ENCODE measurements around the gene LOXL1.

Gene LOXL1

DNA sequence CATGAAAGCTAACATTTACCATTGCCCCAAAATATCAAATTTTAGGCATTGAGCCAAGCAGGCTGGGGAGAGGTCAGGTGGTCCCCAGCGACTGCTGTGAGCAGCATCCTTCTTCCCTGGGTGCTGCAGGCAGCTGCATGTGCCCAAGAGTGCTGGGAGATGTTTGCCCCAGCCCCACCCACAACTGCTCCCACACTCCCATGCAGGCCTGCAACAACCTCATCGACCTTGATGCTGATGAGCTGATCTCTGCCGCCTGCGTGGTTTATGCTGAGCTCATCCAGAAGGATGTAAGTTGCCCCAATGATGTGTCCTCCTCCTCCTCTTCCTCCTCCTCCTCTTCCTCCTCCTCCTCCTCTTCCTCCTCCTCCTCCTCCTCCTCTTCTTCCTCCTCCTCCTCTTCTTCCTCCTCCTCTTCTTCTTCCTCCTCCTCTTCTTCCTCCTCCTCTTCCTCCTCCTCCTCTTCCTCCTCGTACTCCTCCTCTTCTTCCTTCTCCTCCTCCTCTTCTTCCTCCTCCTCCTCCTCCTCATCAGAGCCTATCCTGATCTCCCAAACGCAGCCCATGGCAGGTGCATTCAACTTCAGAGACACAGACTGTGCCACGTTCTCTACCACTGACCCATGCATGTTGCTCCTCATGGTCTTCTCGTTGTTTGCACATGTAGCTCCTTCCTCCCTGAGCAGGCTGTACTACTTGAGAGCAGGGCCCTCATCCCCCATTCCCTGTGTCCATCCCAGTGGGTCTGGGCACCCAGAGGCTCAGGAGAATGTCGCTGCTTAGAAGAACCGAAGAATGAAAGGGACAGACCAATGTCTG is 37.8 kb upstream of the LOXL1 start:
- no peak overlapping the region for H2AFZ ChIP-seq (ENCODE audit: low read depth)
- TF ChIP-seq, protein P1, sequence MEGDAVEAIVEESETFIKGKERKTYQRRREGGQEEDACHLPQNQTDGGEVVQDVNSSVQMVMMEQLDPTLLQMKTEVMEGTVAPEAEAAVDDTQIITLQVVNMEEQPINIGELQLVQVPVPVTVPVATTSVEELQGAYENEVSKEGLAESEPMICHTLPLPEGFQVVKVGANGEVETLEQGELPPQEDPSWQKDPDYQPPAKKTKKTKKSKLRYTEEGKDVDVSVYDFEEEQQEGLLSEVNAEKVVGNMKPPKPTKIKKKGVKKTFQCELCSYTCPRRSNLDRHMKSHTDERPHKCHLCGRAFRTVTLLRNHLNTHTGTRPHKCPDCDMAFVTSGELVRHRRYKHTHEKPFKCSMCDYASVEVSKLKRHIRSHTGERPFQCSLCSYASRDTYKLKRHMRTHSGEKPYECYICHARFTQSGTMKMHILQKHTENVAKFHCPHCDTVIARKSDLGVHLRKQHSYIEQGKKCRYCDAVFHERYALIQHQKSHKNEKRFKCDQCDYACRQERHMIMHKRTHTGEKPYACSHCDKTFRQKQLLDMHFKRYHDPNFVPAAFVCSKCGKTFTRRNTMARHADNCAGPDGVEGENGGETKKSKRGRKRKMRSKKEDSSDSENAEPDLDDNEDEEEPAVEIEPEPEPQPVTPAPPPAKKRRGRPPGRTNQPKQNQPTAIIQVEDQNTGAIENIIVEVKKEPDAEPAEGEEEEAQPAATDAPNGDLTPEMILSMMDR (conservative IDR thresholded peaks at IDR 0.05; ENCODE audit: low read depth, low read length) = no peak

GRCh38 chr15:73889053-73889761 is 37.1 kb upstream of the LOXL1 start:
- TF ChIP-seq, protein P1 (conservative IDR thresholded peaks at IDR 0.05; ENCODE audit: low read depth, low read length) = no peak
- H3K36me3 ChIP-seq (ENCODE audit: insufficient read depth) = no peaks in the 10 kb centered on the region

More for the DNA sequence above, 37.8 kb upstream of the LOXL1 start:
- Histone ChIP-seq H3K36me3 (ENCODE audit: insufficient read depth) (no peaks in the 10 kb centered on the region), H4K20me1 (ENCODE audit: insufficient read depth) (no peaks in the 10 kb centered on the region), H3K4me1 (ENCODE audit: low read depth, poor library complexity, severe bottlenecking) (no peaks in the 10 kb centered on the region), H3K4me2 (no peak overlapping the region), H3K27me3 (ENCODE audit: insufficient read depth, low read depth) (peaks cover 33% of the 10 kb centered on the region), H3K4me3 (IDR thresholded peaks at IDR 0.05; ENCODE audit: insufficient read depth, low read depth, low read length) (no peak overlapping the region), H3K79me2 (ENCODE audit: insufficient read depth, low read depth) (no peaks in the 10 kb centered on the region), H3K27ac (no peak overlapping the region), H3K9ac (no peak overlapping the region)

DNA sequence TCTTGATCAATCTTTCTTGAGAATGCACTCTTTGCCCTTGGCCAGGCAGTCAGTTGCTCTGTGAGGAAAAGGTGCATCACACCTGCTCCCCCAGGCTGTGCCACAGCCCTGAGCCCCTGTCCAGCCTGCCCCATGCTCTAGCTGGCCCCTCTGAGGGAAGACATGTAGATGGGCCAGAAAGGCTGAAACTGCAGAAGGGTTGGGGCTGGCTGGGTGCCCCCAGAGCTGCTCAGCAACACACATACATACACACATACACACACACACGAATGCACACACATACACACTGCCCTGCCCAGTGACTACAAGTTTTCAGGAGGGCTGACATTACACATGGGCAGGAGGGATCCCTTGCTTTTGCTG is 36.5 kb upstream of the LOXL1 start:
- Histone ChIP-seq H4K20me1 (ENCODE audit: insufficient read depth) (no peaks in the 10 kb centered on the region), H3K9ac (no peak overlapping the region)
- TF ChIP-seq, protein P1 (conservative IDR thresholded peaks at IDR 0.05; ENCODE audit: low read depth, low read length) = no peak

More at GRCh38 chr15:73889053-73889761, 37.1 kb upstream of the LOXL1 start:
- no peaks in the 10 kb centered on the region for H3K4me1 ChIP-seq (ENCODE audit: low read depth, poor library complexity, severe bottlenecking)
- no peaks in the 10 kb centered on the region for H4K20me1 ChIP-seq (ENCODE audit: insufficient read depth)
- H3K79me2 ChIP-seq (ENCODE audit: insufficient read depth, low read depth) = no peaks in the 10 kb centered on the region
- no peak overlapping the region for H3K4me3 ChIP-seq (IDR thresholded peaks at IDR 0.05; ENCODE audit: insufficient read depth, low read depth, low read length)
- peaks cover 32% of the 10 kb centered on the region for H3K27me3 ChIP-seq (ENCODE audit: insufficient read depth, low read depth)
- H2AFZ ChIP-seq (ENCODE audit: low read depth) = no peak overlapping the region
- no peak overlapping the region for H3K9ac ChIP-seq
- H3K27ac ChIP-seq = no peak overlapping the region
- no peak overlapping the region for H3K4me2 ChIP-seq

GRCh38 chr15:73891328-73892315 is 34.6 kb upstream of the LOXL1 start:
- no peak overlapping the region for H3K27ac ChIP-seq
- no peaks in the 10 kb centered on the region for H3K4me1 ChIP-seq (ENCODE audit: low read depth, poor library complexity, severe bottlenecking)
- peaks cover 30% of the 10 kb centered on the region; the same call in 1 of the 2 replicates for H3K27me3 ChIP-seq (ENCODE audit: insufficient read depth, low read depth)
- H3K9ac ChIP-seq = no peak overlapping the region
- no peak overlapping the region for H3K4me2 ChIP-seq
- TF ChIP-seq, protein P1 (conservative IDR thresholded peaks at IDR 0.05; ENCODE audit: low read depth, low read length) = no peak
- H3K36me3 ChIP-seq (ENCODE audit: insufficient read depth) = no peaks in the 10 kb centered on the region
- H2AFZ ChIP-seq (ENCODE audit: low read depth) = no peak overlapping the region
- no peak overlapping the region for H3K4me3 ChIP-seq (IDR thresholded peaks at IDR 0.05; ENCODE audit: insufficient read depth, low read depth, low read length)
- H3K79me2 ChIP-seq (ENCODE audit: insufficient read depth, low read depth) = no peaks in the 10 kb centered on the region
- H4K20me1 ChIP-seq (ENCODE audit: insufficient read depth) = no peaks in the 10 kb centered on the region

More for the DNA sequence above, 36.5 kb upstream of the LOXL1 start:
- Histone ChIP-seq H3K27me3 (ENCODE audit: insufficient read depth, low read depth) (peaks cover 30% of the 10 kb centered on the region; the same call in 1 of the 2 replicates), H3K79me2 (ENCODE audit: insufficient read depth, low read depth) (no peaks in the 10 kb centered on the region), H3K27ac (no peak overlapping the region), H2AFZ (ENCODE audit: low read depth) (no peak overlapping the region), H3K4me1 (ENCODE audit: low read depth, poor library complexity, severe bottlenecking) (no peaks in the 10 kb centered on the region), H3K4me2 (no peak overlapping the region), H3K36me3 (ENCODE audit: insufficient read depth) (no peaks in the 10 kb centered on the region), H3K4me3 (IDR thresholded peaks at IDR 0.05; ENCODE audit: insufficient read depth, low read depth, low read length) (no peak overlapping the region)

Measured in KMS-11 (cell line).